Tibial nerve (tissue), 4 donors: ENCODE measurements around the gene LTO1.
"Not testable (repeated sequence)": the region's sequence is repeated elsewhere in the genome, so short reads cannot be mapped to it uniquely, and the experiment has no call there.

Experiments
- CTCF ChIP-seq, 5 experiments: fragments of 200-600 bp in 3 of 5; fragments of 450-650 bp in 2 of 5; sonication (generic) in 3 of 5; IDR thresholded peaks; one replicate each; pipeline ENCODE4 v1.5.1; 2016 to 2019; ENCODE audit warnings: antibody characterized with exemption in 5 of 5, mild to moderate bottlenecking in 3 of 5, moderate library complexity in 2 of 5
- EP300 ChIP-seq, 2 donors: sonication (generic); formaldehyde crosslinking; IDR thresholded peaks; one replicate each; pipeline ENCODE4 v1.6.1; 2017; ENCODE audit warnings: antibody characterized with exemption in 2 of 2, mild to moderate bottlenecking in 1 of 2
- POLR2A ChIP-seq, 2 donors: fragments of 450-650 bp; IDR thresholded peaks; one replicate each; pipeline ENCODE4 v1.6.1; 2017; ENCODE audit warnings: antibody characterized with exemption in 2 of 2, mild to moderate bottlenecking in 2 of 2, moderate library complexity in 2 of 2

- TF ChIP-seq POLR2A, CTCF, EP300 (IDR thresholded peaks at IDR 0.05): not testable (repeated sequence)
Measured at GRCh38 chr11:69695995-69696394, 20.8 kb upstream of the LTO1 start.
